Kidney (tissue), 14 donors: ENCODE results near the gene NPAS3. TPM values are rescaled to one million over a fixed set of nuclear protein-coding genes. Genes with fewer than 3 reads are reported as not detected.
A peak's percentile ranks its signal among the peaks of the same experiment; 100 is the strongest.

Experiments
- DNase-seq, 5 donors: peaks; one replicate each; pipeline ENCODE4 v3.0.0-alpha.2; 2013 to 2020
- FAIRE-seq: peaks from 2 replicates; lab custom pipeline; 2012; peaks lifted over from hg19 to GRCh38; lab: Jason Lieb, UNC
- H3K27ac ChIP-seq, 2 donors: one replicate each; pipeline ENCODE4 v1.7.0; 2013; ENCODE audit warnings: low read depth in 2 of 2, low read length in 2 of 2, inconsistent platforms in 1 of 2
- H3K27me3 ChIP-seq: one replicate; pipeline ENCODE4 v1.7.1; 2013; ENCODE audit warnings: low read length, inconsistent platforms; ENCODE audit not compliant: control insufficient read depth, insufficient read depth
- H3K36me3 ChIP-seq, 3 donors: one replicate each; pipeline versions ENCODE4 v1.7.0 to v1.7.1; 2013; ENCODE audit warnings: low read length in 3 of 3, control low read depth in 1 of 3, inconsistent platforms in 1 of 3; ENCODE audit not compliant: insufficient read depth in 3 of 3, control insufficient read depth in 2 of 3
- H3K4me1 ChIP-seq, 3 donors: one replicate each; pipeline versions ENCODE4 v1.7.0 to v1.7.1; 2013; ENCODE audit warnings: low read length in 3 of 3, inconsistent platforms in 1 of 3, low read depth in 1 of 3; ENCODE audit not compliant: control insufficient read depth in 2 of 3, insufficient read depth in 2 of 3
- H3K4me3 ChIP-seq, 3 donors: one replicate each; pipeline versions ENCODE4 v1.7.0 to v1.8.1; 2013; ENCODE audit warnings: low read length in 3 of 3, control low read depth in 1 of 3, inconsistent platforms in 1 of 3
- H3K9ac ChIP-seq, 3 donors: one replicate each; pipeline versions ENCODE4 v1.7.0 to v1.7.1; 2013; ENCODE audit warnings: low read length in 3 of 3, control low read depth in 1 of 3, inconsistent platforms in 1 of 3
- H3K9me3 ChIP-seq, 3 donors: one replicate each; pipeline versions ENCODE4 v1.7.0 to v1.7.1; 2013; ENCODE audit warnings: low read length in 3 of 3, control low read depth in 1 of 3, inconsistent platforms in 1 of 3; ENCODE audit not compliant: control insufficient read depth in 2 of 3, insufficient read depth in 1 of 3
- CTCF ChIP-seq: IDR thresholded peaks from 3 replicates; pipeline ENCODE4 v1.5.1; 2012; ENCODE audit warnings: mild to moderate bottlenecking, moderate library complexity, borderline replicate concordance; ENCODE audit not compliant: insufficient read depth; ENCODE audit errors: extremely low read depth
- intact Hi-C: fragments of 100-400 bp; cut with DNase I; formaldehyde crosslinking; loops from one replicate; pipeline ENCODE4 v1.11.1; 2022
- polyA plus RNA-seq: library from polyadenylated mRNA; stranded (reverse); fragments of 350-450 nt; fragmentation: Illumina TruSeq; extraction: RNeasy Lipid Tissue Mini Kit (QIAGEN cat#74804); gene quantifications from one replicate; pipeline ENCODE4 v1.2.3, GENCODE V29; 2014; ENCODE audit warnings: low read depth, low replicate concordance; ENCODE audit not compliant: insufficient read depth
- total RNA-seq: library from RNA; stranded (reverse); fragmentation: NEBNext Ultra II Directional; extraction: Animal tissue kit (Norgen Biotek cat#: 25700); gene quantifications from one replicate; pipeline ENCODE4 v1.2.1, GENCODE V29; 2021
- donor health status: control.
- donor health status: control.
- donor health status: control.
- donor health status: control.
- donor health status: control.
- donor health status: DM: yes; HTN: yes; CAD: no.
- donor health status: Normal renal cell carcinoma (clear cell type).

Gene NPAS3
- total and polyA plus RNA-seq, 2 donors from 2014 or later, result 0.82 to 5.0 TPM

DNA sequence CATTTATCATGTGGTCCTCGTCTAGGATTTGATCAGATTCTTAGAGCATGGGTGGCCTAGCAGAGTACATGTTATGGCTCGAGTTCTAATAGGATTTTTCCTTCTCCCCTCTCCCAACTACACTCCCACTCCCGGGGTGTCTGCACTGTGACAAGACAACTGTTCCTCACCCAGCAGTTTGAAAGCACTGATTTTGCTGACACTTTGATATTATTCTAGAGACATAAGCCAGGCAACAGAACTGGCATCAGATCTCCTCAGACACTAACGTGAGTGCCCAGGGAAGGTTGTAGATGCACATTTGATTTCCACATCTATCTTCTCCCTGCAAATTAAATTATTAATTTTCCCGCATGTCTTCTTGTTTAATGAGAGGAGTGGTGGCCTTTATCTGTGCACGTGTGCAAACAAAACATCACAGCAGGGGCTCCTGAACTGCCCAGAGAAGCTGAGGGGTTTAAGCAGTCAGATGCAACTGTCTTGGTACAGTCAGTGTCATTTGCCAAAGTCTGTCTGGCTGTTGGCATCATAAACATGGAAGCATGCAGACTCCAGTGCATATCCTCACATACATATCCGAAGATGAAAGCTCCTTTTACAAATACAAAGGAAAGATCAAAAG lies 491.8 kb downstream of the NPAS3 start:
- Histone ChIP-seq H3K27ac (no peak overlapping the region), H3K9me3 (no peaks in the 10 kb centered on the region), H3K27me3 (no peaks in the 10 kb centered on the region), H3K4me3 (no peak overlapping the region), H3K9ac (no peak overlapping the region), H3K36me3 (no peaks in the 10 kb centered on the region), H3K4me1 (no peaks in the 10 kb centered on the region)
- TF ChIP-seq CTCF, result no peak
- intact Hi-C loops, result no loop called here
- FAIRE-seq (no peak), DNase-seq (no peak)

DNA sequence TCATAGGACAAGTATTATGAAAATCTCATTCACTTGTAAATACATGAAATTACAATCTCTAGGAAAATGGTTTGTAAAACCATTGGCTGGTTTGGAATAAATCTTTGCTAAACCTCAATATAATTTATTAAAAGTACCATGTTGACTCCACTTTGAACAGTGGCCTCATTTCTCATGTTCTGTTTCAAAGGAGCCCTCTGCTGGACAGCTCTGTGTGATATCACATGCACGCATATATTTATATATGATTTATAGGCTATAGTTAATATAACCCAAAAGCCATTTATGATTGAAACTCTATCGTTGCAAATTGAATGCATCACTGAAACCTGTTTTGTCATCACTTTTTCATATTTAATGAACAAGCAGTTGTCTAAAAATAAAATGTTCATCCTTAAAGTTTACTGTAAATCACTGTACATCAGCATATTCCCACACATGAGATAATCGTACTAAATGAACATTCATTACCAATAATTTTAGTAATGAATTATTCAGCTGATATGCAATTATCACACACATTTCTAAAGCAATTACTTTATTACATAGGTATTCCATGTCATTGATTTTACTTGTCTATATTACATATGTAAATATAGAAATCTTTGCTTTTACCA lies 493.8 kb downstream of the NPAS3 start:
- Histone ChIP-seq H3K27me3 (no peaks in the 10 kb centered on the region), H3K9me3 (no peaks in the 10 kb centered on the region), H3K9ac (no peak overlapping the region), H3K4me3 (no peak overlapping the region), H3K4me1 (no peaks in the 10 kb centered on the region), H3K27ac (no peak overlapping the region), H3K36me3 (no peaks in the 10 kb centered on the region)
- no peak for FAIRE-seq
- peak in 2 of 5 donors; percentile 29 to 70 for DNase-seq
- intact Hi-C loops, result no loop called here
- peak; percentile 19 for TF ChIP-seq CTCF

DNA sequence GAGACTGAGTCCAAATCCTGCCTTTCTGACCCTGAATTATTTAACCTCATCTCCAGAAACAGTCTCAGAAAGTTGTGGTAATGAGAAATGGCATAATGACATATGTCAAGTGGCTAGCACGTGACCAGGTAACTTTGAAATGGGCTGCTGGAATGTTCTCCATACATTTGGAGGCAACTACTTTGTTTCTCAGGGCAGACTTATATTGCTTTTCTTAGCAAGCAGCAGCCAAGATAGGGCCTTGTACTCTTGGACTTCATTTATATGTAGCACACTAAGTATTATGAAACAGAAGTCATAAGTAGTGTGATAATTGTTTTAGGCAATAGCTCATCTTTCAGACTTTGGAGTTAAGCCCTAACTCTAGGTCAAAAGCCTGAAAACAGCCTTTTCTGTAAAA lies 494.7 kb downstream of the NPAS3 start:
- Histone ChIP-seq H3K4me3 (no peak overlapping the region), H3K36me3 (no peaks in the 10 kb centered on the region), H3K27me3 (no peaks in the 10 kb centered on the region), H3K9ac (no peak overlapping the region), H3K9me3 (no peaks in the 10 kb centered on the region), H3K4me1 (no peaks in the 10 kb centered on the region), H3K27ac (no peak overlapping the region)
- intact Hi-C loops, result no loop called here
- no peak for DNase-seq
- no peak for FAIRE-seq
- TF ChIP-seq CTCF, result no peak
